ENCODE results near the gene RASAL2. TPM values are rescaled to one million over a fixed set of nuclear protein-coding genes. Genes with fewer than 3 reads are reported as not detected.

RASAL2 gene
- total RNA-seq, 1 donor from 2014 or later: 18.3 TPM

DNA sequence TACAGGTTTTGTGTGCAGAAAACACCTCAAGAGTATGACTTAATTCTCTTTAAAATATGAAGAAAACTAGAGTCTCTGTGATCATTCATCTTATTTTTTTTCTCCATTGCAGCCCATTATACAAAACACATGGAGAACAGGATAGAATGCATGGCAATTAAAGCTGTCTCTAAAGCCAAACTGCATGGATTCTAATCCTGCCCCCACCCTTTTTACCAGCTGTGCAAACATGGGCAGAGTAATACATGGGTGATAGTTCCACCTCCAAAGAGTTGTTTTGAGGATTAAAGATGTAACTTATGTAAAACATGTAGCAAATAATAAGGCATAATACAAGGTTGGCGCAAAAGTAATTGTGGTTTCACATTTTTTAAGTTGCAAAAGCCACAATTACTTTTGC is 288.5 kb downstream of the RASAL2 start:
- H3K27me3 Mint-ChIP-seq (ENCODE audit: insufficient read depth, low read depth): no peaks in the 10 kb centered on the region
- H3K4me1 ChIP-seq: peaks cover 4% of the 10 kb centered on the region
- H3K36me3 Mint-ChIP-seq: no peaks in the 10 kb centered on the region
- H4K20me1 ChIP-seq (ENCODE audit: low read depth): no peaks in the 10 kb centered on the region
- H3K4me3 Mint-ChIP-seq: no peak overlapping the region
- no peak overlapping the region for H3K27ac Mint-ChIP-seq
- H3K27me3 ChIP-seq: no peaks in the 10 kb centered on the region
- no peak overlapping the region for H3K4me3 ChIP-seq
- no peak for DNase-seq (ENCODE audit: low spot score)
- H3K4me1 Mint-ChIP-seq: no peaks in the 10 kb centered on the region
- H3K9ac ChIP-seq: no peak overlapping the region
- peaks cover 6% of the 10 kb centered on the region for H3F3A ChIP-seq (ENCODE audit: low read depth)
- H3K36me3 ChIP-seq: no peaks in the 10 kb centered on the region
- H3K4me2 ChIP-seq: no peak overlapping the region
- H2AFZ ChIP-seq (replicated peaks): no peak overlapping the region
- no peaks in the 10 kb centered on the region for H3K79me2 ChIP-seq (ENCODE audit: low read depth)
- no peak for TF ChIP-seq CTCF (IDR thresholded peaks at IDR 0.05)
- no peak for TF ChIP-seq EZH2phosphoT487 (IDR thresholded peaks at IDR 0.05)
- no peaks in the 10 kb centered on the region for H3K9me3 ChIP-seq (ENCODE audit: low read depth)
- no peak overlapping the region for H3K27ac ChIP-seq
- H3K9me3 Mint-ChIP-seq: no peaks in the 10 kb centered on the region

- Histone ChIP-seq H3K36me3 (no peaks in the 10 kb centered on the region), H3K4me1 (peaks cover 13% of the 10 kb centered on the region), H4K20me1 (ENCODE audit: low read depth) (no peaks in the 10 kb centered on the region), H3K9ac (no peak overlapping the region), H3F3A (ENCODE audit: low read depth) (no peaks in the 10 kb centered on the region), H3K4me3 (no peak overlapping the region), H3K79me2 (ENCODE audit: low read depth) (no peaks in the 10 kb centered on the region), H3K27me3 (no peaks in the 10 kb centered on the region), H2AFZ (replicated peaks) (no peak overlapping the region), H3K27ac (no peak overlapping the region), H3K4me2 (no peak overlapping the region), H3K9me3 (ENCODE audit: low read depth) (no peaks in the 10 kb centered on the region)
- no peak for DNase-seq (ENCODE audit: low spot score)
- no peak overlapping the region for H3K27ac Mint-ChIP-seq
- no peak overlapping the region for H3K4me3 Mint-ChIP-seq
- H3K36me3 Mint-ChIP-seq: no peaks in the 10 kb centered on the region
- H3K4me1 Mint-ChIP-seq: peaks cover 11% of the 10 kb centered on the region
- no peak for TF ChIP-seq CTCF (IDR thresholded peaks at IDR 0.05)
- TF ChIP-seq EZH2 (IDR thresholded peaks at IDR 0.05): no peak
- no peak for TF ChIP-seq EZH2phosphoT487 (IDR thresholded peaks at IDR 0.05)
- no peaks in the 10 kb centered on the region for H3K9me3 Mint-ChIP-seq
- H3K27me3 Mint-ChIP-seq (ENCODE audit: insufficient read depth, low read depth): no peaks in the 10 kb centered on the region
These were observed 291.8 kb downstream of the RASAL2 start for GRCh38 chr1:178385662-178386061.

DNA sequence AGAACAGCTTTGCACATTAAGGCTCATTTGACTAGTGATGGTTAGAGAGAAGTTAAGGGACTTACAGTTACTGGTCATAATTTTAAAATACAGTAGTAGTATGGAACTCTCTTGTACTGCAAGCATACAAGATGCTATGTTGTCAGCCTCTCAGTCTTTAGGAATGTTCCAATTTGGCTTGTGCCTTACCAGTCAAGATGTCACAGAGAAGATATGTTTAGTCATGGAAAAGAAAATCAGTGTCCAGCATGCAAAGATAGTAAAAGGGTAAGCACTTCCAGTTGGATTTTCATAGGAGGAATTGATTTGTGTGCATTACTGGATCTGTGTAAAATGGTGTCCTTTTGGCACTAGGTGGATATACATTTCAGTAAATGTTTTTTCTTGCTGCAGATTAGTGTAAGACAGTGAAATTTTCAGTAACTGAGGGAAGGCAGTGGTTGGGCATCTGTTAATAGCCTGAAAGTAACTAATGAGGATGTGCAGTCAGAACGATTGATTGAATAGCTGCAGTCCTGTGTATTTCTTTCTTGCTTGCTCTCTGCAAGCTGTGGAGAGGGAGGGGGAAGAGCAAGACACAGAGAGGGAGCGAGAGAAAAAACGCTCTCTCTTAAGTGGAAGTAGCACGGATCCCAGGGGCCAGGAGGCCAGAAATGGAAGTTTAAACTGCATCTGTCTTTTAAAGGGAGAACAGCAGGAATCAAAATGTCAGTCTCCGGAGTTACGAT is 294.7 kb downstream of the RASAL2 start:
- no peak overlapping the region for H3K4me3 Mint-ChIP-seq
- H3F3A ChIP-seq (ENCODE audit: low read depth): no peaks in the 10 kb centered on the region
- no peaks in the 10 kb centered on the region for H3K79me2 ChIP-seq (ENCODE audit: low read depth)
- no peaks in the 10 kb centered on the region for H3K27me3 ChIP-seq
- peaks cover 11% of the 10 kb centered on the region for H3K4me1 Mint-ChIP-seq
- no peaks in the 10 kb centered on the region for H3K9me3 ChIP-seq (ENCODE audit: low read depth)
- peak; percentile 29 for DNase-seq (ENCODE audit: low spot score)
- peak overlapping the region; percentile 17 for H3K27ac Mint-ChIP-seq
- H4K20me1 ChIP-seq (ENCODE audit: low read depth): no peaks in the 10 kb centered on the region
- H3K27me3 Mint-ChIP-seq (ENCODE audit: insufficient read depth, low read depth): no peaks in the 10 kb centered on the region
- peak overlapping the region; percentile 21 for H3K9ac ChIP-seq
- no peak overlapping the region for H3K27ac ChIP-seq
- peaks cover 9% of the 10 kb centered on the region for H3K4me1 ChIP-seq
- no peak overlapping the region for H3K4me3 ChIP-seq
- no peak overlapping the region for H2AFZ ChIP-seq (replicated peaks)
- no peaks in the 10 kb centered on the region for H3K36me3 Mint-ChIP-seq
- H3K9me3 Mint-ChIP-seq: no peaks in the 10 kb centered on the region
- peak overlapping the region; percentile 0 for H3K4me2 ChIP-seq
- H3K36me3 ChIP-seq: no peaks in the 10 kb centered on the region
- no peak for TF ChIP-seq CTCF (IDR thresholded peaks at IDR 0.05)
- no peak for TF ChIP-seq EZH2 (IDR thresholded peaks at IDR 0.05)
- no peak for TF ChIP-seq EZH2phosphoT487 (IDR thresholded peaks at IDR 0.05)

Measured in neural progenitor cell (in vitro differentiated cells).